Measurements from ENCODE around the gene BCL3. TPM values are rescaled to one million over a fixed set of nuclear protein-coding genes. Genes with fewer than 3 reads are reported as not detected.

Gene BCL3
- polyA plus RNA-seq, 1 donor (not counting 4 experiments of a cell fraction or from before 2014, with no cell fraction given), result 1.1 TPM

GRCh38 chr19:44772959-44773358 is 24.5 kb downstream of the BCL3 start:
- Histone ChIP-seq H3K9me1 (ENCODE audit: control insufficient read depth, extremely low read depth, insufficient read depth, low read length) (no peaks in the 10 kb centered on the region), H3K27me3 (ENCODE audit: control insufficient read depth, extremely low read depth, insufficient read depth, low read length) (no peaks in the 10 kb centered on the region), H3K4me3 (ENCODE audit: control insufficient read depth in 2 of 3, extremely low read depth in 1 of 3, insufficient read depth in 2 of 3, low read depth in 1 of 3, low read length in 3 of 3) (no peak overlapping the region), H2AFZ (ENCODE audit: control insufficient read depth, low read length) (no peak overlapping the region), H3K36me3 (ENCODE audit: control insufficient read depth in 2 of 2, extremely low read depth in 1 of 2, insufficient read depth in 2 of 2, low read length in 2 of 2) (no peaks in the 10 kb centered on the region), H3K79me2 (ENCODE audit: control insufficient read depth, insufficient read depth, low read length) (peaks cover 3% of the 10 kb centered on the region), H3K9me3 (ENCODE audit: control insufficient read depth, low read depth, low read length) (no peaks in the 10 kb centered on the region), H3K9ac (ENCODE audit: control insufficient read depth, extremely low read depth, insufficient read depth, low read length) (no peak overlapping the region), H4K20me1 (ENCODE audit: control insufficient read depth, extremely low read depth, insufficient read depth, low read length) (no peaks in the 10 kb centered on the region), H3K4me2 (ENCODE audit: control insufficient read depth, extremely low read depth, insufficient read depth, low read depth, low read length) (no peak overlapping the region), H3K4me1 (ENCODE audit: control insufficient read depth, extremely low read depth, insufficient read depth, low read length) (peaks cover 41% of the 10 kb centered on the region), H3K27ac (ENCODE audit: control insufficient read depth, insufficient read depth, low read length) (peak overlapping the region; percentile 86)
- DNase-seq (ENCODE audit: low read depth, low spot score), result no peak
- TF ChIP-seq, protein P1, sequence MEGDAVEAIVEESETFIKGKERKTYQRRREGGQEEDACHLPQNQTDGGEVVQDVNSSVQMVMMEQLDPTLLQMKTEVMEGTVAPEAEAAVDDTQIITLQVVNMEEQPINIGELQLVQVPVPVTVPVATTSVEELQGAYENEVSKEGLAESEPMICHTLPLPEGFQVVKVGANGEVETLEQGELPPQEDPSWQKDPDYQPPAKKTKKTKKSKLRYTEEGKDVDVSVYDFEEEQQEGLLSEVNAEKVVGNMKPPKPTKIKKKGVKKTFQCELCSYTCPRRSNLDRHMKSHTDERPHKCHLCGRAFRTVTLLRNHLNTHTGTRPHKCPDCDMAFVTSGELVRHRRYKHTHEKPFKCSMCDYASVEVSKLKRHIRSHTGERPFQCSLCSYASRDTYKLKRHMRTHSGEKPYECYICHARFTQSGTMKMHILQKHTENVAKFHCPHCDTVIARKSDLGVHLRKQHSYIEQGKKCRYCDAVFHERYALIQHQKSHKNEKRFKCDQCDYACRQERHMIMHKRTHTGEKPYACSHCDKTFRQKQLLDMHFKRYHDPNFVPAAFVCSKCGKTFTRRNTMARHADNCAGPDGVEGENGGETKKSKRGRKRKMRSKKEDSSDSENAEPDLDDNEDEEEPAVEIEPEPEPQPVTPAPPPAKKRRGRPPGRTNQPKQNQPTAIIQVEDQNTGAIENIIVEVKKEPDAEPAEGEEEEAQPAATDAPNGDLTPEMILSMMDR (optimal IDR thresholded peaks at IDR 0.05 in 1 of 3, IDR thresholded peaks at IDR 0.05 in 1 of 3, conservative IDR thresholded peaks at IDR 0.05 in 1 of 3; ENCODE audit: extremely low read depth in 1 of 3, insufficient read depth in 2 of 3, low read length in 3 of 3), result no peak
- TF ChIP-seq EZH2 (IDR thresholded peaks at IDR 0.05; ENCODE audit: low read length), result no peak
- dilution Hi-C loops (cut with MboI; ENCODE audit: extremely low pct_ligation_motif_present, low sequenced_read_pairs), result no loop called here
- no peak for FAIRE-seq

DNA sequence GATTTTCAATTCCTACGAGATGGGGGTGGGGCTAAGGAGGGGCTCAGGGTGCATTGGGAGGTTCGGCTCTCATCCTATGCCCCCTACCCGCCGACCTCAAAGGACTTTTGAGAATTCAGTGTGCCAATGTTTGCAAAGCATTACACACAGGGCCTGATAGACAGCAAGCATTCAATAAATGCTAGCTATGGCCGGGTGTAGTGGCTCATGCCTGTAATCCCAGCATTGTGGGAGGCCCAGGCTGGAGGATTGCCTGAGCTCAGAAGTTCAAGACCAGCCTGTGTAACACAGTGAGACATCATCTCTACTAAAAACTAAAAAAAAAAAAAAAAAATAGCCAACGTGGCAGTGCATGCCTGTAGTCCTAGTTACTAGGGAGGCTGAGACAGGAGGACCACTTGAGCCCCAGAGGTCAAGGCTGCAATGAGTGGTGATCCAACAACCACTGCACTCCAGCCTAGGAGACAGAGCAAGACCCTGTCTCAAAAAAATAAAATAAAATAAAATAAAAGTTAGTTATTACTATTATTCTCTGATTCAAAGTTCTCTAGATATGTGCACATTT is 27.2 kb downstream of the BCL3 start:
- TF ChIP-seq, protein P1 (optimal IDR thresholded peaks at IDR 0.05 in 1 of 3, IDR thresholded peaks at IDR 0.05 in 1 of 3, conservative IDR thresholded peaks at IDR 0.05 in 1 of 3; ENCODE audit: extremely low read depth in 1 of 3, insufficient read depth in 2 of 3, low read length in 3 of 3), result no peak
- TF ChIP-seq EZH2 (IDR thresholded peaks at IDR 0.05; ENCODE audit: low read length), result no peak
- no peaks in the 10 kb centered on the region for H3K27me3 ChIP-seq (ENCODE audit: control insufficient read depth, extremely low read depth, insufficient read depth, low read length)
- DNase-seq (ENCODE audit: low read depth, low spot score) (no peak), FAIRE-seq (peak; percentile 78)
- H3K4me1 ChIP-seq (ENCODE audit: control insufficient read depth, extremely low read depth, insufficient read depth, low read length), result peaks cover 57% of the 10 kb centered on the region
- peaks cover 2 to 8% of the 10 kb centered on the region in 2 experiments for H3K36me3 ChIP-seq (ENCODE audit: control insufficient read depth in 2 of 2, extremely low read depth in 1 of 2, insufficient read depth in 2 of 2, low read length in 2 of 2)
- H4K20me1 ChIP-seq (ENCODE audit: control insufficient read depth, extremely low read depth, insufficient read depth, low read length), result no peaks in the 10 kb centered on the region
- no peaks in the 10 kb centered on the region for H3K9me3 ChIP-seq (ENCODE audit: control insufficient read depth, low read depth, low read length)
- peaks cover 4% of the 10 kb centered on the region for H3K9me1 ChIP-seq (ENCODE audit: control insufficient read depth, extremely low read depth, insufficient read depth, low read length)
- peak overlapping the region; percentile 76 for H3K4me2 ChIP-seq (ENCODE audit: control insufficient read depth, extremely low read depth, insufficient read depth, low read depth, low read length)
- peaks cover 22% of the 10 kb centered on the region for H3K79me2 ChIP-seq (ENCODE audit: control insufficient read depth, insufficient read depth, low read length)
- no peak overlapping the region for H2AFZ ChIP-seq (ENCODE audit: control insufficient read depth, low read length)
- H3K27ac ChIP-seq (ENCODE audit: control insufficient read depth, insufficient read depth, low read length), result peak overlapping the region; percentile 86
- H3K9ac ChIP-seq (ENCODE audit: control insufficient read depth, extremely low read depth, insufficient read depth, low read length), result peak overlapping the region; percentile 87
- dilution Hi-C loops (cut with MboI; ENCODE audit: extremely low pct_ligation_motif_present, low sequenced_read_pairs), result no loop called here
- H3K4me3 ChIP-seq (ENCODE audit: control insufficient read depth in 2 of 3, extremely low read depth in 1 of 3, insufficient read depth in 2 of 3, low read depth in 1 of 3, low read length in 3 of 3), result no peak overlapping the region
